ENCODE results near the gene RAD51C.
"Not testable (repeated sequence)": the region's sequence is repeated elsewhere in the genome, so short reads cannot be mapped to it uniquely, and the experiment has no call there.

RAD51C gene

DNA sequence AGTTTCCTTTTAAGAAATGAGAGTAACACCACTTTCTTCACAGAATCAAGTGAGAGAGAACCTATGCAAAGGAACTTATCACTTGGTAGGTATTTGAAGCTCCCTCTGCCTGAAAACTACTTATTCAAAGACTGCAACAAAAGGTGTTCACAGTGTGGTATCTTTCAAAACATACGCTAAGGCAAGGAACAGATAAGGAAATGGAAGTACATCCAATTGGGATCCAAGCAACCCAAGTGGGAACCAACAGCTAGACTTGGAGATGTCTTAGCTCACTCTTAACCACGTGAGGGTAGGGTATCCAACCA, 62.8 kb downstream of the RAD51C start:
- ATAC-seq (peak; percentile 11), DNase-seq (no peak)
- peaks cover 45% of the 10 kb centered on the region for H3K27me3 Mint-ChIP-seq

DNA sequence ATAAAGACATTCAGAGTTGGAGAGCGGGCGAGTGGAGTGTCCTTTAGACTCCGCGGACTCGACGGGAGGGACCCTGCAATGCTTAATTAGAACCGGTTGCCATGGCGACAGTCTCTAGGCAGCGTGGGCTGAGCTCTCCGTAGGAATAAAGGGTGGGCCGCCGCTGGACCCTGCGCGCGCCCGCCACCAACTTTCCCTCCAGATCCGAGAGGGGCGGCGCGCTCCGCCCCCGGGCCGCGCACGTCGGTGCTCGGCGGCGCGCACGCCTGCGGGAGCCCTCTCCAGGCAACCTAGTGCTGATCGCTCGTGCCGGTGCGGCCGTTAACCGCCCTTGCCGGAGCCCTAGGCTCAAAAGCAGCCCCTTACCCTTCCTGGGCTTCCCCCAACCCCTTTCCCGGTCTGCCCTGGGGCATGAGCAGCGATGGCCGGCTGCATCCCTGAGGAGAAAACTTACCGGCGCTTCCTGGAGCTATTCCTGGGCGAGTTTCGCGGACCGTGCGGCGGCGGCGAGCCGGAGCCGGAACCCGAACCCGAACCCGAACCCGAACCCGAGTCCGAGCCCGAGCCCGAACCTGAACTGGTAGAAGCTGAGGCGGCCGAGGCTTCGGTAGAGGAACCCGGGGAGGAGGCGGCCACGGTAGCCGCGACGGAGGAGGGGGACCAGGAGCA, 63.3 kb downstream of the RAD51C start, which contains the start of gene PPM1E:
TSS of gene PPM1E (plus strand) at position 278 of the 669 bp plus-strand sequence.
- H3K9me3 Mint-ChIP-seq: no peaks in the 10 kb centered on the region
- ATAC-seq: peak; percentile 92
- H3K4me3 Mint-ChIP-seq: peak within 1 kb of the TSS; percentile 85 to 97
- peaks cover 8% of the 10 kb centered on the region for H3K4me1 Mint-ChIP-seq
- peak within 1 kb of the TSS in 1 of 2 donors; percentile 36 for H3K27ac Mint-ChIP-seq
- peak; percentile 54 to 56 for DNase-seq
- H3K27me3 Mint-ChIP-seq: peaks cover 50% of the 10 kb centered on the region

More for the DNA sequence above, 62.8 kb downstream of the RAD51C start:
- H3K9me3 Mint-ChIP-seq: no peaks in the 10 kb centered on the region
- peak overlapping the region; percentile 76 to 77 for H3K4me3 Mint-ChIP-seq
- peaks cover 8% of the 10 kb centered on the region for H3K4me1 Mint-ChIP-seq
- no peak overlapping the region for H3K27ac Mint-ChIP-seq

DNA sequence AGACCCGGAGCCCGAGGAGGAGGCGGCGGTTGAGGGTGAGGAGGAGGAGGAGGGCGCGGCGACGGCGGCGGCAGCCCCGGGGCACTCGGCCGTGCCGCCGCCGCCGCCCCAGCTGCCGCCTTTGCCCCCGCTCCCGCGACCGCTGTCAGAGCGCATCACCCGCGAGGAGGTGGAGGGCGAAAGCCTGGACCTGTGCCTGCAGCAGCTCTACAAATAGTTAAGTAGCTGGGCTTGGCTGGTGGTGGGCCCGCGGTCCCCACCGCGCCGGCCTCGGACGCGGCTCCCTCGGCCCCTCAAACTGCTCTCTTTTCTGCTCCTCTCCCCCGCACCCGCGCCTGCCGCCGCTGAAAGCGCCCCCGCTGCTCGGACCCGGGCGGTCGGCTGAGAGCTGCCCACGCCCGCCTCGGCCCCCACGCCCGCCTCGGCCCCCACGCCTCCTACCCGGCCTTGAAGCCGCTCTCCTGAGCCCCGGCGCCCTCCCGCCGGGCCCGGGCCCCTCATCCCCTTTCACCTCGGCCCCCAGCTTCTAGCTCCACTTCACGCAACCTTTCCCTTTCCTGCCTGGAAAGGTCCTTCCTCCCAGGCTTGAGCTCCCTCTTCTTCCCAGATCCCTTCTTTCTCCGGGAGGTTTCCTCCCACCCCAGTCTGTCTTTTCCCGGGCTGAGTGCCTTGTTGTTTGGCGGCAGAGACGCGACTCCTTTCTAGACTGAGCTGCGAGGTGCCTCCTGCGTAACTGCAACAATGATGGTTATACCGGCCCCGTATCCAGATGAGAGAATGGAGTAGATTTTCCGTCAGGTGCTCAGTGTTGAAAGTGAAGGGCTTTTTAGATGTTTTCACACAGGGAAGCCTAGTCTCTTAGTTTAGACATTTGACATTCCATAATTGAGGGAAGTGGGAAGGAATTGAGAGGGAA, 64.1 kb downstream of the RAD51C start:
- H3K27me3 Mint-ChIP-seq: peaks cover 58% of the 10 kb centered on the region
- H3K27ac Mint-ChIP-seq: no peak overlapping the region
- no peaks in the 10 kb centered on the region for H3K9me3 Mint-ChIP-seq
- ATAC-seq: peak; percentile 59
- peaks cover 8% of the 10 kb centered on the region for H3K4me1 Mint-ChIP-seq
- peak in 1 of 2 donors; percentile 8 for DNase-seq
- H3K4me3 Mint-ChIP-seq: peak overlapping the region; percentile 85 to 97

DNA sequence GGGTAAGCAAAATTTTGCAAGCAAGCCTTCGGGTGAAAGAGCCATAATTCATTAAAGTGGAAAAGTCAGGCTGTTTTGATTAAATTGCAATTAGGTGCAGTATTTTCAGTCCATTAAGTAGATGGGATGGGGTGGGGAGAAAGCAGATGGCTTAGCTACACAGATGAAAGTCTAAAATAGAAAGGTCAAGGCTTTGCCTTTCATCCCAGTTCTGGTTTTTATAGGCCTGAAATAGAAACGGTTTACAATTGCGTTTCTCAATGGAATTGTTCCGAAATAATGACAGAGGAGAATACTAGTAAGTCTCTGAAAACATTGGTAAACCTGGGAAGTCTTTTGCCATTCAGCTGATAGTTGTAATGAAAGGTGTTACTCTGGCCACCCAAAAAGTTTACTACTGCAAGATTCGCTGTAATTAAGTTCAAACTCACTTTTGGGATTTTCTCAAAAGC, 64.8 kb downstream of the RAD51C start:
- Mint-ChIP-seq H3K4me3 (peak overlapping the region; percentile 85 to 97), H3K9me3 (no peaks in the 10 kb centered on the region), H3K27ac (no peak overlapping the region), H3K4me1 (peaks cover 8% of the 10 kb centered on the region), H3K27me3 (peaks cover 64% of the 10 kb centered on the region)
- no peak for ATAC-seq
- no peak for DNase-seq

DNA sequence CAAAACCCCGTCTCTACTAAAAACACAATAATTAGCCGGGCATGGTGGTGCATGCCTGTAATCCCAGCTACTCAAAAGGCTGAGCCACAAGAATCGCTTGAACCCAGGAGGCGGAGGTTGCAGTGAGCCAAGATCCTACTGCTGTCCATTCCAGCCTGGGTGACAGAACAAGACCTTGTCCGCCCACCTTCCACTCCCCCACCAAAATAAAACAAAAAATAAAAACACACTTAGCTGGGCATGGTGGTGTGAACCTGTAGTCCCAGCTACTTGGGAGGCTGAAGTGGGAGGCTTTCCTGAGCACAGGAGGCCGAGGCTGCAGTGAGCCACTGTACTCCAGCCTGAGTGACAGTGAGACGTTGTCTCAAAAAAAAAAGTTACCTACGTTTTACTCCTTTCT, 66.5 kb downstream of the RAD51C start:
- ATAC-seq (no peak), DNase-seq (no peak)
- no peak overlapping the region for H3K4me3 Mint-ChIP-seq
- H3K9me3 Mint-ChIP-seq: no peaks in the 10 kb centered on the region
- H3K27ac Mint-ChIP-seq: no peak overlapping the region
- H3K27me3 Mint-ChIP-seq: peaks cover 61% of the 10 kb centered on the region
- peaks cover 8% of the 10 kb centered on the region for H3K4me1 Mint-ChIP-seq

DNA sequence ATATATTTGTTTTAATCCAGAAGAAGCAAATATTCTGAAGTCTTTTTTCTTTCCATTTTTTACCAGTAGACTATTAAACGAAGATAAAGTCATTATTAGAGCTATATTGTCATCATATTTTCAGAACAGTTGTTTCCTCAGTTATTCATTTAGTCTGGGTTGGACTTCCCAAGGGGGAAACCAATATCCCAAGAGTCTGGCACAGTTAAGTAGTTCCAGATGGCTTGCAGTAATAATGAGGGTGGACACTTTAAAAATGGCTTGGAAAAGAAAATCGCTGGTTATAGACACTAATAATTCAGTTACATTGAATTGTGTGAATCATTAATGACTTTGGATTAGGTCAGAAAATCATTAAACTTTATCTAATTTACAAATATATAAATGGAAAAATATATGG, 67.1 kb downstream of the RAD51C start:
- DNase-seq (no peak), ATAC-seq (no peak)
- H3K27ac Mint-ChIP-seq: no peak overlapping the region
- H3K4me1 Mint-ChIP-seq: peaks cover 8% of the 10 kb centered on the region
- no peak overlapping the region for H3K4me3 Mint-ChIP-seq
- no peaks in the 10 kb centered on the region for H3K9me3 Mint-ChIP-seq
- peaks cover 58% of the 10 kb centered on the region for H3K27me3 Mint-ChIP-seq

DNA sequence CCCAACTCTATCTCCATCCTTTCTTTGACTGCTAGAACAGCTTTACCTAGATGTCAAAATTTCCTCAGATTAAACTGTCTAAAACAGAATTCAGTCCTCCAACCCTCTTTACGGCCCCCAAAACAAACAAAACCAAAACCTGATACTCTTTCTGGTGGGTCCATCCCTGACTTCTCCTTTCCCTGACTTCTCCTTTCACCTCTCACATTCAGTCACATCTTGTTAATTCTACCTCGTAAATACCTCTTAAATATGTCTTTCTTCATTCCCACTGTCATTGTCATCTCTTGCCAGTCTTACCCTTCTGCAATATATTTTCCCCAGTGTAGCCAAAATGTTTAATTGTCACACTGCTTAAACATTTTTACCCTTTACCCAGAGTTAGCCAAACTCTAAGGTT, 67.8 kb downstream of the RAD51C start:
- Mint-ChIP-seq H3K4me1 (peaks cover 8% of the 10 kb centered on the region), H3K9me3 (no peaks in the 10 kb centered on the region), H3K27me3 (peaks cover 54% of the 10 kb centered on the region), H3K4me3 (no peak overlapping the region), H3K27ac (no peak overlapping the region)
- ATAC-seq: no peak
- no peak for DNase-seq

- Mint-ChIP-seq H3K4me3 (no peak overlapping the region), H3K27ac (no peak overlapping the region), H3K27me3 (peaks cover 36% of the 10 kb centered on the region), H3K9me3 (no peaks in the 10 kb centered on the region), H3K4me1 (no peaks in the 10 kb centered on the region)
- DNase-seq (no peak), ATAC-seq (no peak)
These were observed 70.9 kb downstream of the RAD51C start for GRCh38 chr17:58763263-58763662.

- no peak for ATAC-seq
These were observed 72.0 kb downstream of the RAD51C start for GRCh38 chr17:58764373-58764772.

DNA sequence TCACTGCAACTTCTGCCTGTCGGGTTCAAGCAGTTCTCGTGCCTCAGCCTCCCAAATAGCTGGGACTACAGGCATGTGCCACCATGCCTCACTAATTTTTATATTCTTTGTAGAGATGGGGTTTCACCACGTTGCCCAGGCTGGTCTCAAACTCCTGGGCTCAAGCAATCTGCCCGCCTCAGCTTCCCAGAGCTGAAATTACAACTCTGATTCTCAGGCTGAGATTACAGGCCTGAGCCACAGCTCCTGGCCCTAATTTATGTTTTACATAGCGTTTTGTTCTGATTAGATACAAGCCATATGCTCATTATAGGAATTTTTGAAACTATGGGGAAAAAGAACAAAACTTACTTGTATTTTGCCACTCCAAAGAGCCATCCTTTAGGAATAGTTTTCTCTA, 86.1 kb downstream of the RAD51C start:
- not testable (repeated sequence) for H3K4me1 Mint-ChIP-seq, H3K27me3 Mint-ChIP-seq, DNase-seq, H3K4me3 Mint-ChIP-seq, H3K9me3 Mint-ChIP-seq, ATAC-seq, H3K27ac Mint-ChIP-seq

More at GRCh38 chr17:58764373-58764772, 72.0 kb downstream of the RAD51C start:
- DNase-seq: no peak
- H3K27ac Mint-ChIP-seq: no peak overlapping the region
- H3K9me3 Mint-ChIP-seq: no peaks in the 10 kb centered on the region
- no peaks in the 10 kb centered on the region for H3K4me1 Mint-ChIP-seq
- H3K27me3 Mint-ChIP-seq: peaks cover 30% of the 10 kb centered on the region
- H3K4me3 Mint-ChIP-seq: no peak overlapping the region

- Mint-ChIP-seq H3K27me3 (no peaks in the 10 kb centered on the region), H3K4me1 (no peaks in the 10 kb centered on the region), H3K4me3 (no peak overlapping the region), H3K27ac (no peak overlapping the region), H3K9me3 (no peaks in the 10 kb centered on the region)
- DNase-seq: no peak
- ATAC-seq: no peak
These were observed 87.0 kb downstream of the RAD51C start for GRCh38 chr17:58779446-58779845.

- Mint-ChIP-seq H3K4me3 (no peak overlapping the region), H3K27me3 (no peaks in the 10 kb centered on the region), H3K27ac (no peak overlapping the region), H3K9me3 (no peaks in the 10 kb centered on the region), H3K4me1 (no peaks in the 10 kb centered on the region)
- ATAC-seq (no peak), DNase-seq (no peak)
These were observed 91.0 kb downstream of the RAD51C start for GRCh38 chr17:58783380-58783779.

DNA sequence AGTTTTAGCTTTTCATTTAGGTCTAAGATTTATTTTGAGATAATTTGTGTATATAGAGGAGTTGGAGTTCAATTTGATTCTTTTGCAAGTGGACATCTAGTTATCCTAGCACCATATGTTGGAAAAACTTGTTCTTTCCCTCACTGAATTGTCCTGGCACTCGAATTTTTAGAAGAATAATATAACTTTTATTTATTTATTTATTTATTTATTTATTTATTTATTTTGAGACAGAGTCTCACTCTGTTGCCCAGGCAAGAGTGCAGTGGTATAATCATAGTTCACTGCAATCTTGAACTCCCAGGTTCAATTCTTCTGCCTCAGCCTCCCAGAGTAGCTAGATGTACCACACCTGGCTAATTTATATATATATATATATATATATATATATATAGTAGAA, 92.7 kb downstream of the RAD51C start:
- DNase-seq (no peak), ATAC-seq (no peak)
- Mint-ChIP-seq H3K27ac (no peak overlapping the region), H3K27me3 (no peaks in the 10 kb centered on the region), H3K9me3 (no peaks in the 10 kb centered on the region), H3K4me3 (no peak overlapping the region), H3K4me1 (peaks cover 6% of the 10 kb centered on the region)
